Measurements from ENCODE around the gene DACT3. TPM values are rescaled to one million over a fixed set of nuclear protein-coding genes. Genes with fewer than 3 reads are reported as not detected.

Gene DACT3
- total and polyA plus RNA-seq, 2 of the 4 experiments (the other 2 are of a cell fraction), result 1.6 to 4.9 TPM

- Histone ChIP-seq H3K4ac (ENCODE audit: low read depth, low read length) (no peak overlapping the region), H2AK5ac (ENCODE audit: low read depth, low read length) (no peak overlapping the region), H3K4me2 (ENCODE audit: low read depth, low read length) (no peak overlapping the region), H3K79me1 (ENCODE audit: low read depth in 1 of 2, low read length in 2 of 2) (peaks cover 0 to 21% of the 10 kb centered on the region in 2 experiments; a peak in 2 of 4 replicates), H3K27me3 (ENCODE audit: control insufficient read depth, insufficient read depth, low read length) (no peaks in the 10 kb centered on the region), H4K5ac (ENCODE audit: low read depth, low read length) (no peak overlapping the region), H3K56ac (ENCODE audit: extremely low read depth, insufficient read depth, low read length) (no peak overlapping the region), H4K91ac (ENCODE audit: insufficient read depth, low read depth, low read length) (no peak overlapping the region), H3K18ac (ENCODE audit: low read depth, low read length) (no peak overlapping the region), H3K9me3 (ENCODE audit: control insufficient read depth, insufficient read depth, low read length) (peaks cover 4% of the 10 kb centered on the region; the same call in 1 of the 2 replicates), H3K14ac (replicated peaks; ENCODE audit: low read depth, low read length) (no peak overlapping the region), H2AFZ (replicated peaks; ENCODE audit: low read length, poor library complexity) (no peak overlapping the region), H4K8ac (ENCODE audit: low read depth in 2 of 2, low read length in 2 of 2) (no peak overlapping the region), H3K4me3 (ENCODE audit: insufficient read depth, low read depth, low read length) (no peak overlapping the region), H3K4me1 (ENCODE audit: control insufficient read depth, insufficient read depth, low read length) (peaks cover 8% of the 10 kb centered on the region), H4K20me1 (ENCODE audit: insufficient read depth, low read length) (peaks cover 17% of the 10 kb centered on the region), H2BK15ac (ENCODE audit: low read depth, low read length) (no peak overlapping the region), H3K27ac (ENCODE audit: insufficient read depth, low read length) (no peak overlapping the region), H3K23ac (ENCODE audit: low read depth, low read length) (no peak overlapping the region), H2BK5ac (ENCODE audit: low read depth, low read length, poor library complexity, severe bottlenecking) (no peak overlapping the region), H3K9me1 (ENCODE audit: insufficient read depth, low read length) (peaks cover 13% of the 10 kb centered on the region), H2BK120ac (ENCODE audit: low read depth, low read length) (no peak overlapping the region), H2BK20ac (ENCODE audit: low read depth, low read length) (no peak overlapping the region), H3K9ac (ENCODE audit: low read depth, low read length) (no peak overlapping the region), H3K36me3 (ENCODE audit: control insufficient read depth, insufficient read depth, low read length) (no peaks in the 10 kb centered on the region), H2AK9ac (replicated peaks; ENCODE audit: low read depth, low read length, poor library complexity) (no peak overlapping the region)
- no peak for TF ChIP-seq SMC3 (IDR thresholded peaks at IDR 0.05; ENCODE audit: low read depth, low read length)
- TF ChIP-seq RFX5 (IDR thresholded peaks at IDR 0.05; ENCODE audit: low read depth, low read length), result no peak
- no peak for TF ChIP-seq CEBPB (IDR thresholded peaks at IDR 0.05; ENCODE audit: low read depth, low read length)
- no peak for TF ChIP-seq POLR2A (IDR thresholded peaks at IDR 0.05; ENCODE audit: low read depth, low read length)
- intact Hi-C loops (cut with micrococcal nuclease) (no loop called here), dilution Hi-C loops (cut with HindIII; ENCODE audit: low sequenced_read_pairs, unreplicated experiment) (no loop called here), in situ Hi-C loops (cut with MboI; ENCODE audit: low sequenced_read_pairs) (no loop called here)
- WGBS, 2 experiments (ENCODE audit: extremely low coverage in 2 of 2, insufficient read length in 1 of 2), result 83% methylated on average over 1 of the region's 4 CpGs; no CpG with 5 or more reads in 1 of the 2 experiments
- CTCF ChIA-PET, result no interaction called here
- ATAC-seq (ENCODE audit: low read depth), result no peak
- DNase-seq, result no peak
- BruUV-seq (replicated peaks), result no TSS peak
- POLR2A ChIA-PET (ENCODE audit: unreplicated experiment), result no interaction called here
These were observed 62.5 kb downstream of the DACT3 start for GRCh38 chr19:46598372-46598917.

Small RNAs within 50 kb of the gene (microRNA-seq; reads per million reads assigned to microRNA genes)
- 3.7 to 9.3 reads per million in 2 experiments for gene MIR320E (ENCODE audit: insufficient read depth in 1 of 2, insufficient read length in 1 of 2, unreplicated experiment in 1 of 2)
- not detected for gene RN7SL364P (ENCODE audit: insufficient read depth, insufficient read length)

Small RNAs within 50 kb of the gene (small RNA-seq; reads per million reads assigned to genes)
- gene MIR320E, result 0 to 0.68 (median 0) reads per million in 5 experiments
- gene RN7SL364P, result 0 reads per million in 5 experiments

Other genes starting within 250 kb of the DACT3 start
- gene CCDC8, start 247.6 kb downstream of the DACT3 start, total RNA-seq (2012; rRNA removed), result 10.2 and 10.3 TPM in 2 replicates
- gene CCDC8, start 247.6 kb downstream of the DACT3 start, polyA plus RNA-seq (2012; rRNA removed), result 8.9 and 9.3 TPM in 2 replicates
- under 0.01 and 0.18 TPM in 2 replicates for gene PNMA8C, start 232.2 kb downstream of the DACT3 start, total RNA-seq (2012; rRNA removed)
- 0.09 TPM in 1 of 2 replicates, not detected in the other for gene PNMA8C, start 232.2 kb downstream of the DACT3 start, polyA plus RNA-seq (2012; rRNA removed)
- 0.83 and 0.90 TPM in 2 replicates for gene PNMA8A, start 189.6 kb downstream of the DACT3 start, total RNA-seq (2012; rRNA removed)
- 0.73 and 0.77 TPM in 2 replicates for gene PNMA8A, start 189.6 kb downstream of the DACT3 start, polyA plus RNA-seq (2012; rRNA removed)
- under 0.01 and 0.18 TPM in 2 replicates for gene PNMA8B, start 165.3 kb downstream of the DACT3 start, total RNA-seq (2012; rRNA removed)
- 0.11 and 0.12 TPM in 2 replicates for gene PNMA8B, start 165.3 kb downstream of the DACT3 start, polyA plus RNA-seq (2012; rRNA removed)
- 91.6 and 197 TPM in 2 replicates for gene CALM3, start 59.9 kb downstream of the DACT3 start, total RNA-seq (2012; rRNA removed)
- gene CALM3, start 59.9 kb downstream of the DACT3 start, polyA plus RNA-seq (2012; rRNA removed), result 467 and 501 TPM in 2 replicates
- 0.54 and 0.56 TPM in 2 replicates for gene PTGIR, start 36.1 kb downstream of the DACT3 start, total RNA-seq (2012; rRNA removed)
- 4.9 and 5.3 TPM in 2 replicates for gene PTGIR, start 36.1 kb downstream of the DACT3 start, polyA plus RNA-seq (2012; rRNA removed)
- gene GNG8, start 25.0 kb downstream of the DACT3 start, total RNA-seq (2012; rRNA removed), result not detected in 2 replicates
- not detected in 2 replicates for gene GNG8, start 25.0 kb downstream of the DACT3 start, polyA plus RNA-seq (2012; rRNA removed)
- gene PRKD2, start 55.9 kb upstream of the DACT3 start, total RNA-seq (2012; rRNA removed), result 9.9 and 10.0 TPM in 2 replicates
- 18.8 and 19.6 TPM in 2 replicates for gene PRKD2, start 55.9 kb upstream of the DACT3 start, polyA plus RNA-seq (2012; rRNA removed)
- gene FKRP, start 84.9 kb upstream of the DACT3 start, total RNA-seq (2012; rRNA removed), result 5.8 and 6.1 TPM in 2 replicates
- gene FKRP, start 84.9 kb upstream of the DACT3 start, polyA plus RNA-seq (2012; rRNA removed), result 25.3 and 28.5 TPM in 2 replicates
- 36.7 and 37.8 TPM in 2 replicates for gene STRN4, start 85.3 kb upstream of the DACT3 start, total RNA-seq (2012; rRNA removed)
- gene STRN4, start 85.3 kb upstream of the DACT3 start, polyA plus RNA-seq (2012; rRNA removed), result 112 and 127 TPM in 2 replicates
- gene SLC1A5, start 127.4 kb upstream of the DACT3 start, total RNA-seq (2012; rRNA removed), result 105 and 142 TPM in 2 replicates
- gene SLC1A5, start 127.4 kb upstream of the DACT3 start, polyA plus RNA-seq (2012; rRNA removed), result 155 and 171 TPM in 2 replicates
- 134 and 144 TPM in 2 replicates for gene AP2S1, start 189.7 kb upstream of the DACT3 start, total RNA-seq (2012; rRNA removed)
- gene AP2S1, start 189.7 kb upstream of the DACT3 start, polyA plus RNA-seq (2012; rRNA removed), result 274 and 374 TPM in 2 replicates
- 28.9 and 29.0 TPM in 2 replicates for gene ARHGAP35, start 199.8 kb upstream of the DACT3 start, total RNA-seq (2012; rRNA removed)
- gene ARHGAP35, start 199.8 kb upstream of the DACT3 start, polyA plus RNA-seq (2012; rRNA removed), result 16.4 and 18.7 TPM in 2 replicates